ENCODE data around the gene LCOR.

GRCh38 chr10:97028832-97029178, 196.7 kb downstream of the LCOR start:
- TF ChIP-seq REST (IDR thresholded peaks at IDR 0.05; ENCODE audit: low read depth) = no peak
- TF ChIP-seq CEBPB (IDR thresholded peaks at IDR 0.05) = no peak
- TF ChIP-seq CREB1 (IDR thresholded peaks at IDR 0.05; ENCODE audit: low read depth) = no peak
- no peak for TF ChIP-seq USF1 (IDR thresholded peaks at IDR 0.05)
- no peak for TF ChIP-seq RAD21 (IDR thresholded peaks at IDR 0.05; ENCODE audit: low read depth)
- TF ChIP-seq FOXM1 (IDR thresholded peaks at IDR 0.05; ENCODE audit: borderline replicate concordance, low read depth) = no peak
- no peak for TF ChIP-seq TAF1 (IDR thresholded peaks at IDR 0.05; ENCODE audit: low read depth)
- no peak for TF ChIP-seq YY1 (IDR thresholded peaks at IDR 0.05; ENCODE audit: low read depth)
- no peak for TF ChIP-seq EGR1 (IDR thresholded peaks at IDR 0.05)
- TF ChIP-seq MAX (IDR thresholded peaks at IDR 0.05) = no peak
- TF ChIP-seq TEAD4 (IDR thresholded peaks at IDR 0.05) = no peak
